Uterus (tissue), 4 donors: Measurements from ENCODE around the gene TMEM87A. TPM values are rescaled to one million over a fixed set of nuclear protein-coding genes. Genes with fewer than 3 reads are reported as not detected.
"Not testable (repeated sequence)": the region's sequence is repeated elsewhere in the genome, so short reads cannot be mapped to it uniquely, and the experiment has no call there.

Experiments
- DNase-seq, 2 donors: peaks; one replicate each; pipeline ENCODE4 v3.0.0-alpha.2; 2019 to 2020
- H3K27ac ChIP-seq, 2 donors: fragments of 200-600 bp; sonication (generic); 1 replicate in 1 of 2; 2 replicates in 1 of 2; pipeline ENCODE4 v1.5.1; 2016 to 2018
- H3K27me3 ChIP-seq, 2 donors: fragments of 200-600 bp; sonication (generic); one replicate each; pipeline ENCODE4 v1.5.1; 2018 to 2019; ENCODE audit warnings: control low read depth in 1 of 2
- H3K36me3 ChIP-seq, 2 donors: fragments of 200-600 bp; sonication (generic); one replicate each; pipeline ENCODE4 v1.5.1; 2019; ENCODE audit warnings: control low read depth in 1 of 2
- H3K4me1 ChIP-seq, 2 donors: fragments of 200-600 bp; sonication (generic); one replicate each; pipeline ENCODE4 v1.5.1; 2018 to 2019; ENCODE audit warnings: control low read depth in 1 of 2
- H3K4me3 ChIP-seq, 2 donors: fragments of 200-600 bp; sonication (generic); 1 replicate in 1 of 2; 2 replicates in 1 of 2; pipeline ENCODE4 v1.5.1; 2018 to 2019; ENCODE audit warnings: mild to moderate bottlenecking in 1 of 2
- H3K9me3 ChIP-seq, 2 donors: fragments of 200-600 bp; sonication (generic); one replicate each; pipeline ENCODE4 v1.5.1; 2019; ENCODE audit warnings: control low read depth in 1 of 2
- POLR2A ChIP-seq, 2 donors: fragments of 450-650 bp; IDR thresholded peaks; one replicate each; pipeline ENCODE4 v1.6.1; 2016; ENCODE audit warnings: antibody characterized with exemption in 2 of 2, mild to moderate bottlenecking in 1 of 2, moderate library complexity in 1 of 2
- intact Hi-C: fragments of 100-400 bp; cut with DNase I; formaldehyde crosslinking; loops from one replicate; pipeline ENCODE4 v1.15.1; 2023; ENCODE audit warnings: low total_unique reads
- total RNA-seq, 4 donors: library from RNA; depleted of rRNA in 3 of 4; stranded (reverse); fragments of >200 nt in 3 of 4; gene quantifications; one replicate each; pipeline versions ENCODE4 v1.1.0 to v1.2.4, GENCODE V29; 2014 to 2023
- TF ChIP-seq, protein P1 (sequence below), 4 experiments: fragments of 200-600 bp in 2 of 4; fragments of 450-650 bp in 2 of 4; sonication (generic) in 2 of 4; IDR thresholded peaks; one replicate each; pipeline ENCODE4 v1.5.1; 2016 to 2019; ENCODE audit warnings: antibody characterized with exemption in 4 of 4, mild to moderate bottlenecking in 2 of 4, moderate library complexity in 1 of 4
- donor health status: DM: yes; HTN: yes; CAD: no.

TMEM87A gene
- total RNA-seq, 4 donors from 2014 or later = 25.4 to 96.5 (median 66.6) TPM

- peaks cover 0 to 2% of the 10 kb centered on the region in 2 donors for H3K36me3 ChIP-seq
- H3K4me1 ChIP-seq = no peaks in the 10 kb centered on the region
- TF ChIP-seq POLR2A (IDR thresholded peaks at IDR 0.05) = no peak
- TF ChIP-seq, protein P1, sequence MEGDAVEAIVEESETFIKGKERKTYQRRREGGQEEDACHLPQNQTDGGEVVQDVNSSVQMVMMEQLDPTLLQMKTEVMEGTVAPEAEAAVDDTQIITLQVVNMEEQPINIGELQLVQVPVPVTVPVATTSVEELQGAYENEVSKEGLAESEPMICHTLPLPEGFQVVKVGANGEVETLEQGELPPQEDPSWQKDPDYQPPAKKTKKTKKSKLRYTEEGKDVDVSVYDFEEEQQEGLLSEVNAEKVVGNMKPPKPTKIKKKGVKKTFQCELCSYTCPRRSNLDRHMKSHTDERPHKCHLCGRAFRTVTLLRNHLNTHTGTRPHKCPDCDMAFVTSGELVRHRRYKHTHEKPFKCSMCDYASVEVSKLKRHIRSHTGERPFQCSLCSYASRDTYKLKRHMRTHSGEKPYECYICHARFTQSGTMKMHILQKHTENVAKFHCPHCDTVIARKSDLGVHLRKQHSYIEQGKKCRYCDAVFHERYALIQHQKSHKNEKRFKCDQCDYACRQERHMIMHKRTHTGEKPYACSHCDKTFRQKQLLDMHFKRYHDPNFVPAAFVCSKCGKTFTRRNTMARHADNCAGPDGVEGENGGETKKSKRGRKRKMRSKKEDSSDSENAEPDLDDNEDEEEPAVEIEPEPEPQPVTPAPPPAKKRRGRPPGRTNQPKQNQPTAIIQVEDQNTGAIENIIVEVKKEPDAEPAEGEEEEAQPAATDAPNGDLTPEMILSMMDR (IDR thresholded peaks at IDR 0.05) = no peak
- intact Hi-C loops = no loop called here
- H3K4me3 ChIP-seq = no peak overlapping the region
- no peak for DNase-seq
- H3K27me3 ChIP-seq = no peaks in the 10 kb centered on the region
- H3K9me3 ChIP-seq = no peaks in the 10 kb centered on the region
- H3K27ac ChIP-seq = no peak overlapping the region
Observed at GRCh38 chr15:42240823-42241222, 32.4 kb downstream of the TMEM87A start.

DNA sequence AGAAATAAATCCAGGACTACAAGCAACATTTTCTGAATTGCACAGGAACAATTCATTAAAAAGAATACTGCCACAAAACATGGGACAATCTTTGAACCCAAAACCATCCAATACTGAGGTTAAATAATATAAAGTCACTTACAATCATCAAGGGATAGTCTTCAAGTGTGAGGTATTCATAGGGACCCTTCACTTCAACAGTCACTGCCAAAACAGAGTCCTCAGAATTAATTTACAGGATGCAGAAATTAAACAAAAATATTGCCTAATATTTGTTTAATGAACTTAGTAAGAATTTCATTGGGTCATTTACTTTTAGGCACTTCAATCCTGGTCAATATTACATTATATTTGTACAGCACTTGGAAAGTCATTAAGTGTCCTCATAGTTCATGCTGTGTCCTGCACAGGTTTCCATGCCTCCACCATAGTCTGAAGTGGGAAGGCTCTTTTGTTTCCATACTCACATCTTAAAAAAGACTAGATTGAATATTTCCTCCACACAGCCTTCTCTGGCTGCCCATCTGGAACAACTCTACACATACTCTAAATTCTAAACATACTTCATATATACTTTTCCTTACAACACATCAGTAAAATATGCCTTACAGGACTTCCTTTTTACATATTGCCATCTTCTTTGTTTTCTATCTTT is 33.6 kb downstream of the TMEM87A start:
- intact Hi-C loops = no loop called here

DNA sequence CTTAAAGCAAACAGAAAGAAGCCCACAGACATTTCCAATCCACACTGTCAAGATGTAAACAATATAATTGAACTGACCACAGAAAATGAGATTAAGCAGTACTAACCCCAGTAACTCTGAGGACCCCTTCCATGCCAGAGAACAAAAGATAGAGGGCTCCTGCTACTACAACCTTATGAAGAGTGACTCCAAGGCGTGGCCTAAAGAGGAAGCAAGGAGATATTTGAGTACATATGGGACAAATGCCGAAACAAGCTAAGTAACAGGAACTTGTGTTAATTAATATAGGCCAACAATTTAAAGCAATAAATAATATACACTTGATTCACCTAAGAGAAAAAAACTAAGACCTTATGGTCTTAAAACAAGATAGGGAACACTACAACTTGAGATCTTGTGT is 40.1 kb downstream of the TMEM87A start:
- no peaks in the 10 kb centered on the region for H3K9me3 ChIP-seq
- no peak overlapping the region for H3K27ac ChIP-seq
- no peak for DNase-seq
- TF ChIP-seq POLR2A (IDR thresholded peaks at IDR 0.05) = no peak
- TF ChIP-seq, protein P1 (IDR thresholded peaks at IDR 0.05) = no peak
- H3K27me3 ChIP-seq = no peaks in the 10 kb centered on the region
- no peak overlapping the region for H3K4me3 ChIP-seq
- intact Hi-C loops = no loop called here
- H3K36me3 ChIP-seq = peaks cover 0 to 2% of the 10 kb centered on the region in 2 donors
- H3K4me1 ChIP-seq = no peaks in the 10 kb centered on the region

More for the DNA sequence above, 33.6 kb downstream of the TMEM87A start:
- Histone ChIP-seq H3K36me3 (peaks cover 0 to 2% of the 10 kb centered on the region in 2 donors), H3K4me3 (no peak overlapping the region), H3K4me1 (no peaks in the 10 kb centered on the region), H3K9me3 (no peaks in the 10 kb centered on the region), H3K27me3 (no peaks in the 10 kb centered on the region), H3K27ac (no peak overlapping the region)
- TF ChIP-seq, protein P1 (IDR thresholded peaks at IDR 0.05) = no peak
- no peak for TF ChIP-seq POLR2A (IDR thresholded peaks at IDR 0.05)
- no peak for DNase-seq

GRCh38 chr15:42232606-42233005 is 40.6 kb downstream of the TMEM87A start:
- DNase-seq = no peak
- no peaks in the 10 kb centered on the region for H3K4me1 ChIP-seq
- no peaks in the 10 kb centered on the region for H3K27me3 ChIP-seq
- intact Hi-C loops = no loop called here
- TF ChIP-seq, protein P1 (IDR thresholded peaks at IDR 0.05) = no peak
- TF ChIP-seq POLR2A (IDR thresholded peaks at IDR 0.05) = no peak
- H3K36me3 ChIP-seq = no peaks in the 10 kb centered on the region
- H3K9me3 ChIP-seq = no peaks in the 10 kb centered on the region
- no peak overlapping the region for H3K27ac ChIP-seq
- H3K4me3 ChIP-seq = no peak overlapping the region

- Histone ChIP-seq H3K27me3 (no peaks in the 10 kb centered on the region), H3K9me3 (no peaks in the 10 kb centered on the region), H3K27ac (no peak overlapping the region), H3K4me3 (no peak overlapping the region), H3K4me1 (no peaks in the 10 kb centered on the region), H3K36me3 (no peaks in the 10 kb centered on the region)
- no peak for DNase-seq
- intact Hi-C loops = no loop called here
- TF ChIP-seq, protein P1 (IDR thresholded peaks at IDR 0.05) = no peak
- TF ChIP-seq POLR2A (IDR thresholded peaks at IDR 0.05) = no peak
Observed at GRCh38 chr15:42231088-42231487, 42.1 kb downstream of the TMEM87A start.

DNA sequence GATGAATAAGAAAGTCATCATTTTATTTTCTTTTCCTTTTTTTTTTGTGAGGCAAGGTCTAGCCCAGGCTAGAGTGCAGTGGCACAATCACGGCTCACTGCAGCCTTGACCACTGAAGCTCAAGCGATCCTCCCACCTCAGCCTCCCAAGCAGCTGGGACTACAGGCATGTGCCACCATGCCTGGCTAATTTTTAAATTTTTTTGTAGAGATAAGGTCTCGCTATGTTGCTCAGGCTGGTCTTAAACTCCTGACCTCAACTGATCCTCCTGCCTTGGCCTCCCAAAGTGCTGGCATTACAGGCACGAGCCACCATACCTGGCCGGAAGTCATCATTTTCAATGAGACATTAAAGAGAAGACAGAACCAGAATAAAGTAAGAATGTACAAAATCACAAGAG is 44.3 kb downstream of the TMEM87A start:
- H3K27me3 ChIP-seq, H3K36me3 ChIP-seq, DNase-seq, intact Hi-C loops, H3K9me3 ChIP-seq, H3K4me3 ChIP-seq, H3K27ac ChIP-seq, H3K4me1 ChIP-seq: not testable (repeated sequence)
